H1 (cell line): Measurements from ENCODE around the gene PRR29. TPM values are rescaled to one million over a fixed set of nuclear protein-coding genes. Genes with fewer than 3 reads are reported as not detected.

Experiments used
- CTCF ChIA-PET: fragments of 300-600 bp; sonication (Branson Sonifier 250); formaldehyde crosslinking; loops from one replicate; lab custom pipeline; 2021; ENCODE audit not compliant: partially characterized antibody; lab: Charles Lee
- POLR2A ChIA-PET: fragments of 300-600 bp; sonication (Branson Sonifier 250); formaldehyde crosslinking; loops from one replicate; lab custom pipeline; 2021; ENCODE audit warnings: inconsistent platforms; ENCODE audit not compliant: partially characterized antibody; lab: Charles Lee
- DNase-seq, 2 experiments: peaks; one replicate each; pipeline versions ENCODE4 v3.0.0 to v3.0.0-alpha.2; 2010 to 2022; ENCODE audit warnings: low spot score in 2 of 2, low read depth in 1 of 2, mixed read lengths in 1 of 2
- FAIRE-seq: peaks from 2 replicates; lab custom pipeline; 2011; peaks lifted over from hg19 to GRCh38; lab: Jason Lieb, UNC
- H2AFZ ChIP-seq: 2 replicates; pipeline ENCODE4 v1.8.1; 2012; ENCODE audit warnings: low read length, inconsistent platforms
- H2AK5ac ChIP-seq: 2 replicates; pipeline ENCODE4 v1.6.1; 2013; ENCODE audit warnings: low read depth, low read length
- H2BK120ac ChIP-seq: replicated peaks from 2 replicates; pipeline ENCODE3; 2013; ENCODE audit warnings: low read depth, low read length, inconsistent platforms
- H2BK12ac ChIP-seq: 2 replicates; pipeline ENCODE4 v1.6.1; 2013; ENCODE audit warnings: low read depth, low read length
- H2BK15ac ChIP-seq: 2 replicates; pipeline ENCODE4 v1.6.1; 2013; ENCODE audit warnings: low read length
- H2BK20ac ChIP-seq: 2 replicates; pipeline ENCODE4 v1.6.1; 2013; ENCODE audit warnings: low read length
- H2BK5ac ChIP-seq: 2 replicates; pipeline ENCODE4 v1.6.1; 2013; ENCODE audit warnings: low read depth, low read length
- H3K14ac ChIP-seq: 2 replicates; pipeline ENCODE4 v1.6.1; 2013; ENCODE audit warnings: inconsistent platforms; ENCODE audit not compliant: insufficient read length
- H3K18ac ChIP-seq: 2 replicates; pipeline ENCODE4 v1.6.1; 2013; ENCODE audit warnings: low read length; ENCODE audit errors: extremely low read depth
- H3K23ac ChIP-seq: 2 replicates; pipeline ENCODE4 v1.6.1; 2013; ENCODE audit warnings: inconsistent platforms; ENCODE audit not compliant: insufficient read length
- H3K23me2 ChIP-seq: 2 replicates; pipeline ENCODE4 v1.6.1; 2013; ENCODE audit warnings: low read depth, low read length
- H3K27ac ChIP-seq: 2 replicates; pipeline ENCODE4 v1.6.1; 2011; ENCODE audit warnings: low read depth, low read length, inconsistent platforms
- H3K27me3 ChIP-seq, 4 experiments: replicated peaks in 1 of 4; 1 replicate in 1 of 4; 2 replicates in 3 of 4; pipeline versions ENCODE4 v1.6.1 to v1.8.1; 2011 to 2013; ENCODE audit warnings: low read length in 3 of 4, mild to moderate bottlenecking in 3 of 4, inconsistent platforms in 2 of 4, mixed read lengths in 2 of 4, moderate library complexity in 1 of 4; ENCODE audit not compliant: control insufficient read depth in 3 of 4, insufficient read depth in 3 of 4; ENCODE audit errors: extremely low read depth in 1 of 4
- H3K36me3 ChIP-seq, 4 experiments: 2 replicates each; pipeline versions ENCODE4 v1.6.1 to v1.8.1; 2011 to 2013; ENCODE audit warnings: mild to moderate bottlenecking in 4 of 4, low read length in 3 of 4, moderate library complexity in 2 of 4, control low read depth in 1 of 4, inconsistent platforms in 1 of 4; ENCODE audit not compliant: insufficient read depth in 4 of 4, control insufficient read depth in 2 of 4
- H3K4ac ChIP-seq: replicated peaks from 2 replicates; pipeline ENCODE3; 2013; ENCODE audit warnings: low read length, low read depth, mixed read lengths, inconsistent platforms; ENCODE audit not compliant: insufficient read length
- H3K4me1 ChIP-seq, 4 experiments: replicated peaks in 1 of 4; 1 replicate in 1 of 4; 2 replicates in 3 of 4; pipeline versions ENCODE4 v1.6.1 to v1.8.1; 2011 to 2013; ENCODE audit warnings: low read length in 3 of 4, inconsistent platforms in 2 of 4, mixed read lengths in 1 of 4; ENCODE audit not compliant: insufficient read depth in 4 of 4, control insufficient read depth in 3 of 4
- H3K4me2 ChIP-seq, 2 experiments: 2 replicates each; pipeline versions ENCODE4 v1.6.1 to v1.8.1; 2011 to 2013; ENCODE audit warnings: low read depth in 2 of 2, low read length in 2 of 2, control low read depth in 1 of 2, inconsistent platforms in 1 of 2, mild to moderate bottlenecking in 1 of 2; ENCODE audit not compliant: insufficient read depth in 1 of 2
- H3K4me3 ChIP-seq, 4 experiments: fragments of 200-600, 300-600 bp in 1 of 4; sonication (generic), shearing (Covaris generic), sonication (Bioruptor Twin) in 1 of 4; 2 replicates each; pipeline versions ENCODE4 v1.5.1 to v1.8.1; 2011 to 2016; ENCODE audit warnings: low read length in 4 of 4, low read depth in 3 of 4, control low read depth in 2 of 4, inconsistent platforms in 2 of 4, mild to moderate bottlenecking in 2 of 4, mixed read lengths in 1 of 4, moderate library complexity in 1 of 4; ENCODE audit not compliant: insufficient read depth in 2 of 4; ENCODE audit errors: extremely low read depth in 1 of 4
- H3K56ac ChIP-seq: replicated peaks from 2 replicates; pipeline ENCODE3; 2013; ENCODE audit warnings: low read depth, mild to moderate bottlenecking, mixed read lengths, low read length, inconsistent platforms; ENCODE audit not compliant: insufficient read length
- H3K79me1 ChIP-seq: 2 replicates; pipeline ENCODE4 v1.6.1; 2013; ENCODE audit warnings: low read depth, low read length, control low read depth
- H3K79me2 ChIP-seq, 2 experiments: 2 replicates each; pipeline versions ENCODE4 v1.6.1 to v1.8.1; 2012 to 2013; ENCODE audit warnings: low read length in 2 of 2, mild to moderate bottlenecking in 2 of 2, inconsistent platforms in 1 of 2; ENCODE audit not compliant: insufficient read depth in 2 of 2, control insufficient read depth in 1 of 2
- H3K9ac ChIP-seq, 4 experiments: replicated peaks in 1 of 4; 1 replicate in 1 of 4; 2 replicates in 3 of 4; pipeline versions ENCODE4 v1.6.1 to v1.8.1; 2011 to 2013; ENCODE audit warnings: low read depth in 3 of 4, low read length in 3 of 4, control low read depth in 2 of 4, mild to moderate bottlenecking in 2 of 4, moderate library complexity in 2 of 4, inconsistent platforms in 1 of 4; ENCODE audit errors: extremely low read depth in 1 of 4
- H3K9me3 ChIP-seq, 2 experiments: 2 replicates each; pipeline versions ENCODE4 v1.6.1 to v1.8.1; 2012 to 2013; ENCODE audit warnings: mild to moderate bottlenecking in 2 of 2, moderate library complexity in 2 of 2, control low read depth in 1 of 2, inconsistent platforms in 1 of 2, low read depth in 1 of 2, low read length in 1 of 2, mixed read lengths in 1 of 2; ENCODE audit not compliant: insufficient read depth in 2 of 2
- H4K20me1 ChIP-seq, 2 experiments: replicated peaks in 1 of 2; 2 replicates each; pipeline versions ENCODE3 to v1.8.1; 2011 to 2013; ENCODE audit warnings: inconsistent platforms in 2 of 2, low read length in 2 of 2, mild to moderate bottlenecking in 1 of 2; ENCODE audit not compliant: insufficient read depth in 2 of 2, control insufficient read depth in 1 of 2
- H4K5ac ChIP-seq: 2 replicates; pipeline ENCODE4 v1.6.1; 2013; ENCODE audit warnings: low read length, low read depth, mixed read lengths, inconsistent platforms; ENCODE audit not compliant: insufficient read length
- H4K8ac ChIP-seq: 2 replicates; pipeline ENCODE4 v1.8.0; 2013; ENCODE audit warnings: mild to moderate bottlenecking, moderate library complexity, low read length, inconsistent platforms; ENCODE audit not compliant: insufficient read depth; ENCODE audit errors: extremely low read depth
- H4K91ac ChIP-seq: replicated peaks from 2 replicates; pipeline ENCODE3; 2013; ENCODE audit warnings: low read length, mixed read lengths, inconsistent platforms; ENCODE audit not compliant: insufficient read length
- WGBS, 2 experiments: shearing (Covaris generic) in 1 of 2; methylation state at CpG; one replicate each; pipeline versions ENCODE4 v1.1.6 to v1.1.7; 2013 to 2015; ENCODE audit warnings: low lambda C conversion rate in 2 of 2, mixed read lengths in 2 of 2, inconsistent platforms in 1 of 2, low coverage in 1 of 2, missing lambda C conversion rate in 1 of 2; ENCODE audit not compliant: insufficient replicate concordance in 2 of 2, insufficient coverage in 1 of 2, insufficient read length in 1 of 2; ENCODE audit errors: extremely low coverage in 1 of 2, missing lambda C conversion rate in 1 of 2; 5-methylcytosine and 5-hydroxymethylcytosine counted together
- polyA plus RNA-seq, 7 experiments: library from polyadenylated mRNA; depleted of rRNA in 3 of 7; stranded (reverse) in 5 of 7; unstranded in 2 of 7; fragments of >200 nt in 5 of 7; fragments of 200-250 nt in 2 of 7; gene quantifications; 1 replicate in 5 of 7; 2 replicates in 1 of 7; 4 replicates in 1 of 7; pipeline versions ENCODE4 v1.2.1 to v1.2.3, GENCODE V29; 2011 to 2013; ENCODE audit warnings: missing spikeins in 2 of 7, mixed read lengths in 2 of 7
- total RNA-seq: library from RNA; stranded (reverse); fragmentation: NEBNext Ultra II Directional; extraction: Animal tissue kit (Norgen Biotek cat#: 25700); gene quantifications from 2 replicates; pipeline ENCODE4 v1.2.1, GENCODE V29; 2021

PRR29 gene
- total and polyA plus RNA-seq, 2 of the 8 experiments (the other 6 are each of a cell fraction or from before 2014, with no cell fraction given): 0.67 to 0.83 TPM

- H3K14ac ChIP-seq: no peak overlapping the region
- no peak overlapping the region for H3K4ac ChIP-seq
- no peak overlapping the region for H3K27ac ChIP-seq
- H4K91ac ChIP-seq: no peak overlapping the region
- no peak overlapping the region for H2BK5ac ChIP-seq
- FAIRE-seq: no peak
- no peak overlapping the region for H2BK12ac ChIP-seq
- no peak overlapping the region for H4K8ac ChIP-seq
- no peaks in the 10 kb centered on the region for H3K4me1 ChIP-seq
- H3K4me3 ChIP-seq: no peak overlapping the region
- H3K23ac ChIP-seq: no peak overlapping the region
- H3K36me3 ChIP-seq: no peaks in the 10 kb centered on the region
- H3K27me3 ChIP-seq: no peaks in the 10 kb centered on the region
- H3K23me2 ChIP-seq: no peaks in the 10 kb centered on the region
- ChIA-PET CTCF (interaction anchor here (1.6 to 6.1 kb wide), 5 partner anchors 9 to 96 kb away, joined by 3 to 33 read pairs (median 20); no protein-coding TSS in a partner anchor), POLR2A (interaction anchor here (0.8 kb wide), 1 partner anchor 108 kb away, joined by 7 read pairs; no protein-coding TSS in a partner anchor)
- no peak for DNase-seq
- H3K79me2 ChIP-seq: no peaks in the 10 kb centered on the region
- H2AK5ac ChIP-seq: no peak overlapping the region
- H3K9me3 ChIP-seq: no peaks in the 10 kb centered on the region
- H3K18ac ChIP-seq: no peak overlapping the region
- no peak overlapping the region for H3K9ac ChIP-seq
- 96% methylated on average over 5 of the region's 5 CpGs; no CpG with 5 or more reads in 1 of the 2 experiments for WGBS, 2 experiments
- no peaks in the 10 kb centered on the region; the same call in 1 of the 2 replicates for H3K79me1 ChIP-seq
- no peak overlapping the region for H2BK120ac ChIP-seq
- no peaks in the 10 kb centered on the region for H4K20me1 ChIP-seq
- no peak overlapping the region for H3K56ac ChIP-seq
- H4K5ac ChIP-seq: no peak overlapping the region
- no peak overlapping the region for H3K4me2 ChIP-seq
- no peak overlapping the region for H2AFZ ChIP-seq
- H2BK20ac ChIP-seq: no peak overlapping the region
- no peak overlapping the region for H2BK15ac ChIP-seq
These were observed 39.7 kb downstream of the PRR29 start for GRCh38 chr17:64037802-64038201.
